Measurements from ENCODE around the gene ATP5MC3. TPM values are rescaled to one million over a fixed set of nuclear protein-coding genes. Genes with fewer than 3 reads are reported as not detected.
"Not testable (repeated sequence)": the region's sequence is repeated elsewhere in the genome, so short reads cannot be mapped to it uniquely, and the experiment has no call there.

Gene ATP5MC3
- 142 and 158 TPM in 2 replicates for total RNA-seq

GRCh38 chr2:175181104-175181876, at the start of gene ATP5MC3:
Gene ATP5MC3, minus strand, starts transcription at chr2:175181710. Its CDS starts 317 bp downstream, at chr2:175181393.
- peak; percentile 22 for DNase-seq (ENCODE audit: low read depth, low spot score)

- DNase-seq (ENCODE audit: low read depth, low spot score): not testable (repeated sequence)
These were observed 47.1 kb upstream of the ATP5MC3 start for GRCh38 chr2:175228601-175229000.

DNA sequence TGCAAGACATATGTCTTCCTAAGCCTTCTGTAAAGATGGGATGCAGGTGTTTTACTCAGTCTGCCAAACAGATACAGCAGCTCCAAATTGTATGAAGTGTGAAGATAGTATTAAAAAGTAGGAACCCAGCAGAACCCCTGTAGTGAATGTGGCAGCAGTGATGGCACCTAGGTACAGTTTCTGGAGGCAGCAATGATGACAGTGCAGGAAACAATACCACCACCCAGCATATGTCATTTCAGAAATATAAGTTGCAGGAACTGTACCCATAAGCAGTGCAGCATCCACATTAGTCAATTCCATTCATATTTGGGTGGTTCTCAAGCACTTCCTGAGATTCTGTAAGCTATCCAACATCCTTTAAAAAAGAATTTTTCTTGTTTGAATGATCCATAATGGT, 46.7 kb upstream of the ATP5MC3 start:
- DNase-seq (ENCODE audit: low read depth, low spot score): no peak

DNA sequence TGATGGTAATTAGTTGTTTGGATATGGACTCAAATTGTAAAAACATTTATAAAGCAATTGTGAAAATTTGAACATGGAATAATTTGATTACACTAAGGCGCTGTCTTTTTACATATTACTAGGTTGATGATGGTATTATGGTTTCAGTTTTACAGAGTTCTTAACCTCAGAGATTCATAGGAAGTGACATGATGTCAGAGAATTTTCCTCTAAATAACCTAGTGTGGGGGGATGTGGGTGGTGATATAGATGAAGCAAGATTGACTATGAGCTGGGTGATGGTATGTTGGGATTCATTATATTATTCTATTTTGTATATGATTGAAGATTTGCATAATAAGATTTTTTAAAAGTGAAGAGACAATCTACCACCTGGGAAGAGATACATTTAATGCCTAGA, 45.9 kb upstream of the ATP5MC3 start:
- DNase-seq (ENCODE audit: low read depth, low spot score): no peak

- DNase-seq (ENCODE audit: low read depth, low spot score): no peak
These were observed 38.6 kb upstream of the ATP5MC3 start for GRCh38 chr2:175220075-175220474.

DNA sequence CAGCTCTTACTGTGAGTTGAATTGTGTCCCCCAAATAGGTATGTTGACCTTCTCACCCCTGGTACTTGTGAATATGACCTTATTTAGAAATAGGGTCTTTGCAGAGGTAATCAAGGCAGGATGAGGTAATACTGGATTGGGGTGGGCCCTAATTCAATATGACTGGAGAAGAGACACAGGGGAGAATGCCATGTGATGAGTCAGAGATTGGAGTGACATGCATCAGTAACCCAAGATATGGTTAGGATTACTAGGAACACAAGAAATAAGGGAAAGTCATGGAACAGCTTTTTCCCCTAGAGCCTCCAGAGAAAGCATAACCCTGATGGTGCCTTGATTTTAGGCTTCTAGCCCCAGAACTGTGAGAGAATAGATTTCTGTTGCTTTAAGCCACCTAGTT, 37.0 kb upstream of the ATP5MC3 start:
- DNase-seq (ENCODE audit: low read depth, low spot score): no peak

DNA sequence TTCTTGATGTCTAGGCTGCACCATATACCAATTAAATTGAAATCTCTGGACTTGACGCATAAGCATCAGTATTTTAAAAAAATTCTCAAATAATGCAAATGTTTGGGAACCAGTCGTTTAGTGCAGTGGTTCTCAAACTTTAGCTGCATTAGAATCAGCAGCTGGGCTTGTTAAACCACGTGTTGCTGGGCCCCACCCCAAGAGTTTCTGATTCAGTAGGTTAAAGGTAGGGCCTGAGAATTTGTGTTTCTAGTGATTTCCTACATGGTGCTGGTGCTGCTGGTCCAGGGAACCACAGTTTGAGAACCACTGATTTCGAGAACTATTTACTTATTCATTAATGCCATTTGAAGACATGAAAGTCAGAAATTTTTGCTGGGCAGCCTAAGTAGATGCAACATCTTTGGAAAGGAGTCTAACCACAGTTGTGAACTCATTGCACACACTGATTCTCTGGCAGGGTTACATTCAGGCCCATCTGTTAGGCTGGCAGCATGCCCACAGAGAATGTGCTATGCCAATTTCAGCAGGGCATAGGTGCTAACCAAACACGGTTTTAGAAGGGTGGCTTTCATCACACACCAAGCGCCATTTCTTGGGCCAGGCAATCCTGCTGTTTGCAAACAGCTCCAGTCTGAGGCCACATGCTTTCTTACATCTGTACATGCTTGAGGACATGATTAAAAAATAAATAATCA, 26.4 kb upstream of the ATP5MC3 start:
- DNase-seq (ENCODE audit: low read depth, low spot score): no peak

GRCh38 chr2:175206866-175207265, 25.4 kb upstream of the ATP5MC3 start:
- DNase-seq (ENCODE audit: low read depth, low spot score): no peak

GRCh38 chr2:175205523-175205922, 24.0 kb upstream of the ATP5MC3 start:
- no peak for DNase-seq (ENCODE audit: low read depth, low spot score)

DNA sequence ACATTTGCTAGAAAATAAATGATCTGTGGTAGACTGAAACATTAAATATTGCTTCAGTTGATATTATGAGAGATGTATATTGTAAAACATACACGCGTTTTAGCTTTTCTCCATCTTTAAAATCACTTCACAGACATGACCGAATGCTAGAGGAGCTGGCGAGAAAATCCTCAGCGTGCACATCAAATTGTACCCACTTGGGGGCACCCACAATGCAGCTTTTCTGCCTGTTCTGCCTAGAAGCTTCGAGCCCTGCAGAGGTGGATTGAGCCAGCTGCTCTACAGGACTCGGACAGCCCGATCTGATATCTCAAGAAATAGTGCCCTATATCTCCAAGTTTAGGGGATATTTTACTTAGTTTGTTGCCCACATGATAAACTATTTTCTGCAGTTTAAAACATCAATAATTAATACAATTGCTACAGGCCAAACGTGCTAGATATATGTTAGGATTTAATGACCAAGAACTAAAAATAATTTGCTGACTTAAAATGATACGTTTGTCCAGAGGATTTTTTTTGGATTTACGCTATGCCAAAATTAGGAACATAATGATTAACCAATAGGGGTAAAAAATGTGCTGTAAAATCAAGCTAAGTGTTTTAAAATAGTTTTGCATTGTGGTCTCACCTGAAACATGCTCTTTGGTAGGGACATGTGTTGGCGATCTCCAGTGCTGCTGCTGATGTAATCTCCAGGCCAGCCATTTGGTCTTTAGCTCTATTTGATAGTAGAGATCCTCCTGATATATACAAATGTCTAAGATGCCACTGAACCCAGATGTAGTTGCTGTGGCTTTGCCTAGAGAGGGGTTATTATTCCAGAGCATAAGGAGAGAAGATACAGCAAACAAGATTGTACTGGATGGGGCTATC, 22.3 kb upstream of the ATP5MC3 start:
- no peak for DNase-seq (ENCODE audit: low read depth, low spot score)

GRCh38 chr2:175195012-175195411, 13.5 kb upstream of the ATP5MC3 start:
- DNase-seq (ENCODE audit: low read depth, low spot score): no peak

DNA sequence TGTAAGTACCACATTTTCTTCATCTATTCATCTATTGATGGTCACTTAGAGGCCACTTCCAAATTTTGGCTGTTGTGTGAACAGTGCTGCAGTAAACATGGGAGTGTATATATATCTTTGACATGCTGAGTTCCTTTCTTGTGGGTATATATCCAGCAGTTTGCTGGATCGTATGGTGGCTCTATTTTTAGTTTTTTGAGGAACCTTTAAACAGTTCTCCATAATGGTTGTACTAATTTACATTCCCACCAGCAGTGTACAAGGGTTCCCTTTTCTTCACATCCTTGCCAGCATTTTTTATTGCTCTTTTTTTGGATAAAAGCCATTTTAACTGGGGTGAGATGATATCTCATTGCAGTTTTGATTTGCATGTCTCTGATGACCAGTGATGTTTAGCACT, 7.3 kb upstream of the ATP5MC3 start:
- no peak for DNase-seq (ENCODE audit: low read depth, low spot score)

DNA sequence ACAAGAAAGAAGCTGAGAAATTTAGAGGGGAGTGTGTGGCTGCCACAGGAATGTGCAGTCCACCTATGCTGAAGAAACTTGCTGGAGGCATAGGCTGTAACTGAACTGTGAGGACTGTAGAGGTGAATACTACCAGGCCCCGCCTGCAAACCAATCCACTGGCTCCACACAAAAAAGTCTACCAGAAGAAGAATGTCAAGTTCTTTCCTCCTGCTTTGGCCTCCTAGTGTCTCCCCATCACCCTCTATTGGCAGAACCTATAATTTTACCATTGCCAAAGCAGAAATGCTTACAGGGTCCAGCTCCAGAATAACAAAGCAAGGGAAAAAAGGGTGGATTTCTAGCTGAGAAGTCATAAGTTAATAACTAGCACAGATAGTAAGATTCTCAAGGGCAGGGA, 5.9 kb upstream of the ATP5MC3 start:
- no peak for DNase-seq (ENCODE audit: low read depth, low spot score)

DNA sequence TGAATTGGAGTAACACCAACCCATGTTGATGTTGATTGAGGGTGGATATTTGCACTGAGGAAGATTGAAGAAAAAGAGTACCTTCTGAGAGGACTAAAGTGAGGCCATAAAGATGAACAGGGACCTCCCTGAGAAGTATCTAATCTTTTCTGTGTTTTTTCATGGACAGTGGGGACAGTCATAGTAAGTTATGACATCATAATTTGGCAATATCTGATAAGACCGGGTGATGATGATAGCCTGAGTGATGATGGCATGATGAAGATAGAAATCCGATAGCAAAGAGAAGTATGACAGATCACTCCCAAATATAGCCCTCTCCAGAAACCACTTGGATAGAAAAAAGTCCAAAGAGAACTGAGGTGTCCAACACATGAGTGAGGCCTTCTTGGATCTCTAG, 2.2 kb upstream of the ATP5MC3 start:
- no peak for DNase-seq (ENCODE audit: low read depth, low spot score)

- DNase-seq (ENCODE audit: low read depth, low spot score): no peak
These were observed 383 bp upstream of the ATP5MC3 start for GRCh38 chr2:175181877-175182308.

- no peak for DNase-seq (ENCODE audit: low read depth, low spot score)
These were observed 808 bp downstream of the ATP5MC3 start for GRCh38 chr2:175180701-175181103.

DNA sequence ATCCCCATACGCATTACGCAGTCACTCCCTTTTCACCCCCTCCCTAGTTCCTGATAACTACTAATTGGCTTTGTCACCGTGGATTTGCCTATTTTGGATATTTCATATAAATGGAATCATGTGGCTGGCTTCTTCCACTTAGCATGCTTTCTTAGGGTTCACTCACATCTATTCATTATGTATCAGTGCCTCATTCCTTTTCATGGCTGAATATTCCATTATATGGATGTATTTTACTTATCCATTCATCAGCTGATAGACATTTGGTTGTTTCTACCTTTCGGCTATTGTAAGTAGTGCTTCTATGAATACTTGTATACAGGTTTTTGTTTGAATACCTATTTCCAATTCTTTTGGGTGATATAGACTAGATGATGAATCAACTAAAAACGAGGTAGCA, 4.9 kb downstream of the ATP5MC3 start:
- no peak for DNase-seq (ENCODE audit: low read depth, low spot score)

GRCh38 chr2:175175896-175176295, 5.6 kb downstream of the ATP5MC3 start:
- DNase-seq (ENCODE audit: low read depth, low spot score): no peak

DNA sequence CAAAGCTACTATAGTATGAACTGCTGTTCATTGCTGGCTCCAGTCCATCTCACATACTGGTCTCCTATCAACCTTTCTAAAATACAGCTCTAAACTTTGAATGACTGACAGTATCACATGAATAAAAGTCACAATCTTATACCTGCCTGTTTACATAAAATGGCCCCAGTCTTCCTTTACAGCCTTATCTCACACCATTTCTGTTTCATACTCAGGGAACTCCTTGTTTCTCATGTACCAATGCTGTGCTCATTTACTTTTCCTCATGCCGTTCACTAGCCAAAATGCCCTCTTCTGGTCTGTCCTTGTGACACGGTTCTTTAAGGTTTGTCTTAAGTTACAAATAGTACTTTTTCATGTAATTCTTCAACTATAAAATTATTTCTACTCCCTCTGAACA, 6.2 kb downstream of the ATP5MC3 start:
- DNase-seq (ENCODE audit: low read depth, low spot score): no peak

- DNase-seq (ENCODE audit: low read depth, low spot score): no peak
These were observed 10.7 kb downstream of the ATP5MC3 start for GRCh38 chr2:175170659-175171304.

DNA sequence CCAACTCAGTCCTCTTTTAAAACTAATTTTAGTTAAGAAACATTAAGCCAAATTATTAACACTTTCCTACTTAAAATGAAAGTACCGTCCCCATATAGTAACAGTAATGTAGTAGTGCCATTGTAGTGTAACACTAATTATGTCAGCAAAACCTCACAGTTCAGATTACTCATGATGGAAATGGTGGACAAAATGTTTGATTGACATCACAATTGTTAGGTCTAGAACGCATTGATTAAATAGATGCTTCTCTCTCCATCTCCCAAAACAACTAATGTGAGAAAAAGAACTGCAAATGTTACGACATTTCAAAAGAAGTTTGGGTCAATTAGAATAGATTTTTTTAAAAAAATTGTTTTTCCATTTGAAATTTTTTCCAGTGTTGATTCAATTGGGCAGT, 12.3 kb downstream of the ATP5MC3 start:
- no peak for DNase-seq (ENCODE audit: low read depth, low spot score)
